Measurements from ENCODE around the gene VILL.

Gene VILL

GRCh38 chr3:38020342-38020726, 29.7 kb downstream of the VILL start:
- no peak overlapping the region for H3K4me3 ChIP-seq (ENCODE audit: low read length)
- H3K4me1 ChIP-seq (ENCODE audit: low read length) = peaks cover 7% of the 10 kb centered on the region
- peaks cover 13% of the 10 kb centered on the region for H3F3A ChIP-seq (ENCODE audit: insufficient read depth, low read length)
- H3K27ac ChIP-seq (ENCODE audit: low read length) = no peak overlapping the region
- H3K4me2 ChIP-seq (ENCODE audit: low read depth, low read length) = no peak overlapping the region
- H3K27me3 ChIP-seq (replicated peaks; ENCODE audit: insufficient read depth, low read length) = no peaks in the 10 kb centered on the region
- H4K20me1 ChIP-seq (ENCODE audit: insufficient read depth, low read length) = no peaks in the 10 kb centered on the region
- no peaks in the 10 kb centered on the region for H3K9me3 ChIP-seq (replicated peaks; ENCODE audit: insufficient read depth, low read length)
- no peaks in the 10 kb centered on the region for H3K9me2 ChIP-seq (replicated peaks; ENCODE audit: insufficient read depth, low read length)
- H3K36me3 ChIP-seq (replicated peaks; ENCODE audit: insufficient read depth, low read length) = no peaks in the 10 kb centered on the region
- TF ChIP-seq, protein P1, sequence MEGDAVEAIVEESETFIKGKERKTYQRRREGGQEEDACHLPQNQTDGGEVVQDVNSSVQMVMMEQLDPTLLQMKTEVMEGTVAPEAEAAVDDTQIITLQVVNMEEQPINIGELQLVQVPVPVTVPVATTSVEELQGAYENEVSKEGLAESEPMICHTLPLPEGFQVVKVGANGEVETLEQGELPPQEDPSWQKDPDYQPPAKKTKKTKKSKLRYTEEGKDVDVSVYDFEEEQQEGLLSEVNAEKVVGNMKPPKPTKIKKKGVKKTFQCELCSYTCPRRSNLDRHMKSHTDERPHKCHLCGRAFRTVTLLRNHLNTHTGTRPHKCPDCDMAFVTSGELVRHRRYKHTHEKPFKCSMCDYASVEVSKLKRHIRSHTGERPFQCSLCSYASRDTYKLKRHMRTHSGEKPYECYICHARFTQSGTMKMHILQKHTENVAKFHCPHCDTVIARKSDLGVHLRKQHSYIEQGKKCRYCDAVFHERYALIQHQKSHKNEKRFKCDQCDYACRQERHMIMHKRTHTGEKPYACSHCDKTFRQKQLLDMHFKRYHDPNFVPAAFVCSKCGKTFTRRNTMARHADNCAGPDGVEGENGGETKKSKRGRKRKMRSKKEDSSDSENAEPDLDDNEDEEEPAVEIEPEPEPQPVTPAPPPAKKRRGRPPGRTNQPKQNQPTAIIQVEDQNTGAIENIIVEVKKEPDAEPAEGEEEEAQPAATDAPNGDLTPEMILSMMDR (IDR thresholded peaks at IDR 0.05; ENCODE audit: low read length) = no peak
- TF ChIP-seq EZH2phosphoT487 (IDR thresholded peaks at IDR 0.05; ENCODE audit: low read length) (no peak), EZH2 (optimal IDR thresholded peaks at IDR 0.05; ENCODE audit: low read depth, low read length) (no peak)
- H3K9ac ChIP-seq (ENCODE audit: low read length) = no peak overlapping the region
- H3K79me2 ChIP-seq (ENCODE audit: low read length) = no peaks in the 10 kb centered on the region
- no peak overlapping the region for H2AFZ ChIP-seq (ENCODE audit: low read length)
- no peak for DNase-seq

- Histone ChIP-seq H3K79me2 (ENCODE audit: low read length) (no peaks in the 10 kb centered on the region), H3K27me3 (replicated peaks; ENCODE audit: insufficient read depth, low read length) (no peaks in the 10 kb centered on the region), H3K9me2 (replicated peaks; ENCODE audit: insufficient read depth, low read length) (no peaks in the 10 kb centered on the region), H2AFZ (ENCODE audit: low read length) (no peak overlapping the region), H3K36me3 (replicated peaks; ENCODE audit: insufficient read depth, low read length) (no peaks in the 10 kb centered on the region), H3K4me3 (ENCODE audit: low read length) (no peak overlapping the region), H3K9me3 (replicated peaks; ENCODE audit: insufficient read depth, low read length) (no peaks in the 10 kb centered on the region), H4K20me1 (ENCODE audit: insufficient read depth, low read length) (no peaks in the 10 kb centered on the region), H3K4me1 (ENCODE audit: low read length) (peaks cover 12% of the 10 kb centered on the region), H3F3A (ENCODE audit: insufficient read depth, low read length) (peaks cover 13% of the 10 kb centered on the region), H3K27ac (ENCODE audit: low read length) (no peak overlapping the region), H3K9ac (ENCODE audit: low read length) (no peak overlapping the region), H3K4me2 (ENCODE audit: low read depth, low read length) (no peak overlapping the region)
- TF ChIP-seq EZH2 (optimal IDR thresholded peaks at IDR 0.05; ENCODE audit: low read depth, low read length) = no peak
- no peak for TF ChIP-seq EZH2phosphoT487 (IDR thresholded peaks at IDR 0.05; ENCODE audit: low read length)
- TF ChIP-seq, protein P1 (IDR thresholded peaks at IDR 0.05; ENCODE audit: low read length) = no peak
- no peak for DNase-seq
Observed at GRCh38 chr3:38021196-38021595, 30.6 kb downstream of the VILL start.

GRCh38 chr3:38022301-38022700, 31.7 kb downstream of the VILL start:
- Histone ChIP-seq H3K9ac (ENCODE audit: low read length) (no peak overlapping the region), H3K27ac (ENCODE audit: low read length) (no peak overlapping the region), H3K27me3 (replicated peaks; ENCODE audit: insufficient read depth, low read length) (no peaks in the 10 kb centered on the region), H3K79me2 (ENCODE audit: low read length) (no peaks in the 10 kb centered on the region), H3K4me3 (ENCODE audit: low read length) (no peak overlapping the region), H3K4me1 (ENCODE audit: low read length) (peaks cover 12% of the 10 kb centered on the region), H4K20me1 (ENCODE audit: insufficient read depth, low read length) (no peaks in the 10 kb centered on the region), H2AFZ (ENCODE audit: low read length) (no peak overlapping the region), H3K36me3 (replicated peaks; ENCODE audit: insufficient read depth, low read length) (no peaks in the 10 kb centered on the region), H3K9me3 (replicated peaks; ENCODE audit: insufficient read depth, low read length) (no peaks in the 10 kb centered on the region), H3F3A (ENCODE audit: insufficient read depth, low read length) (peaks cover 13% of the 10 kb centered on the region), H3K4me2 (ENCODE audit: low read depth, low read length) (no peak overlapping the region), H3K9me2 (replicated peaks; ENCODE audit: insufficient read depth, low read length) (no peaks in the 10 kb centered on the region)
- DNase-seq = no peak
- TF ChIP-seq EZH2 (optimal IDR thresholded peaks at IDR 0.05; ENCODE audit: low read depth, low read length) (no peak), EZH2phosphoT487 (IDR thresholded peaks at IDR 0.05; ENCODE audit: low read length) (no peak)
- TF ChIP-seq, protein P1 (IDR thresholded peaks at IDR 0.05; ENCODE audit: low read length) = no peak
